Stimulated activated CD4-positive, alpha-beta T cell treated with anti-CD3 and anti-CD28 coated beads, Interleukin-4, amount 100 ng/mL, for 1 hour (primary cell): ENCODE measurements around the gene STAP1.
"Not testable (repeated sequence)": the region's sequence is repeated elsewhere in the genome, so short reads cannot be mapped to it uniquely, and the experiment has no call there.

Experiments
- DNase-seq: peaks from one replicate; pipeline ENCODE4 v3.0.0-alpha.2; 2020

Gene STAP1

DNA sequence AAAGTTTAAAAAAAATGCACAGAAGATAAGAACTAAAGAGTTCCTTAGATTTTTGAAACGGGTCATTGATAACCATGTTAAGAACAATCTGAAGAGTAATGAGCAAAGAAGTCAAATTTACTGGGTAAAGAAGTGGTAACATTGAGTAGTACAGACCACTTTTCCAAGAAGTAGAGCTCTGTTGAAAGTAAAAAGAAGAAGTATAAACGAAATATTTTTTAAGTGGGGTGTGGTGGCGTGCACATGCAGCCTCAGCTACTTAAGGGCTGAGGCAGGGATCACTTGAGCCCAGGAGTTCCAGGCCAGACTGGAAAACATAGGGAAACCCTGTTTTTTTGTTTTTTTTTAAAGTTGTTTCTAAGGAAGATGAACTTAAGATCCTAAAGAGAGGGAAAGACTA lies 74.0 kb downstream of the STAP1 start:
- DNase-seq, result no peak

DNA sequence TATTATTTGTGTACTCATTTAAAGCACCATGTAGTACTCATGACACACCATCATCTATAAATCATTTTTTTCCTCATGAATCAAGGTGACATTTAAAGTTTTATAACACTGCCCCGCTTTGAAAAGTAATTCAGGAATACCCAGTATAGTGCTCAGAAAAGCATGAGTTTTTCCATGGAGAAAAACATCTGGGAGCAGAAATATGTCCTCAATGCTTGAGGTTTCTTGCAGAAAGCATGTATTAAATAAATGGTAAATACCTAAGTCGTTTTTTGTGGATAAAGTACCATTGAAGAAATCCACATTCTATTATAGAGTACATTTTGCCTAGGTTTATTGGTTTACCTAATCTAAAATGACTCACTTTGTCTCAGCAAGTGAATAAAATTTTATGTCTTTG lies 76.2 kb downstream of the STAP1 start:
- DNase-seq, result no peak

DNA sequence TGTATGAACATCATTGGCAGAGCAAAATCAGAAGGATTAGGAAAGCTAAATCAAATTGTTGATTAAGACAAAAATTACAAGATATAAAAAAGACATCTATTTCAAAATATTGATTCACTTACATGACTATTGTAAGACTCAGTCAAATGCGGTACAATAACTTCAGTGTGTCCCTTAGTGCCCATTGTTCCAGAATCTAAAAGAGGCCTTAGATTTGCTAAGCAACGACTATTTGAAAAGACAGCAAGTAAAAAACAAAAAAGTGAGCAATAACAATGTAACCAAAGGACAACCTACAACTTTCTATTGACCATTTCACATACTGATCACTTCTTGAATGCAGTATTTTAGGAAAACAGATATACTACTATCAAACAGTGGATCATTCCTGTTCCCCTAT lies 76.8 kb downstream of the STAP1 start:
- no peak for DNase-seq

DNA sequence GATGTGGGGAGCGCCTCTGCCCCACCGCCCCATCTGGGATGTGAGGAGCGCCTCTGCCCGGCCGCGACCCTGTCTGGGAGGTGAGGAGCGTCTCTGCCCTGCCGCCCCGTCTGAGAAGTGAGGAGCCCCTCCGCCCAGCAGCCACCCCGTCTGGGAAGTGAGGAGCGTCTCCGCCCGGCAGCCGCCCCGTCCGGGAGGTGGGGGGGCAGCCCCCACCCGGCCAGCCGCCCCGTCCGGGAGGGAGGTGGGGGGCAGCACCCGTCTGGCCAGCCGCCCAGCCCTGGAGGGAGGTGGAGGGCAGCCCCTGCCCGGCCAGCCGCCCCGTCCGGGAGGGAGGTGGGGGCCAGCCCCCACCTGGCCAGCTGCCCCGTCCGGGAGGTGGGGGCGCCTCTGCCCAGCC lies 78.5 kb downstream of the STAP1 start:
- DNase-seq, result not testable (repeated sequence)

GRCh38 chr4:67638136-67638535 lies 79.6 kb downstream of the STAP1 start:
- no peak for DNase-seq

DNA sequence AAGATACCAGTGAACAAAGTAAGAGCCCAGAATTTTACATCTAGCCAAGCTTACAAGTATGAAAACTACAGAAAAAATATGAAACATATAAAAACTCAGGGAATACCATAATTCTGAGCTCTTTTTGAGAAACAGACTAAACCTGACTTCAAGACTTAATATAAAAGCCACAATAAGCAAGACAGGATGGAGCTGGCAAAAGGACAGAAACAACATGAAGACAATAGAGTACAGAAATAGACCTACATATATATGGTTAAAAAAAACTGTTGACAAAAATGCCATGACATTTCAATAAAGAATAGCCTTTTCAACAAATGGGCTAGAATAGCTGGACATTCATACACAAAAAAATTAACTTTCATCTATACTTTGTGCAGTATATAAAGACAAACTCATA lies 93.0 kb downstream of the STAP1 start:
- no peak for DNase-seq
